Cardiac muscle cell (in vitro differentiated cells and primary cell): Measurements from ENCODE around the gene RFNG. TPM values are rescaled to one million over a fixed set of nuclear protein-coding genes. Genes with fewer than 3 reads are reported as not detected.

Experiments used
- DNase-seq, 2 donors: peaks; one replicate each; pipeline versions ENCODE4 v3.0.0 to v3.0.0-alpha.2; 2010 to 2017; ENCODE audit warnings: low read depth in 1 of 2, low spot score in 1 of 2
- H3K27ac ChIP-seq: fragments of 200-600 bp; sonication (generic); 2 replicates; pipeline ENCODE4 v1.5.1; 2016
- H3K27me3 ChIP-seq: fragments of 200-600 bp; sonication (generic); 2 replicates; pipeline ENCODE4 v1.6.0; 2016; ENCODE audit warnings: control low read depth
- H3K36me3 ChIP-seq: fragments of 200-600 bp; sonication (generic); 2 replicates; pipeline ENCODE4 v1.5.1; 2016; ENCODE audit warnings: control low read depth
- H3K4me1 ChIP-seq: fragments of 200-600 bp; sonication (generic); 2 replicates; pipeline ENCODE4 v1.8.1; 2017; ENCODE audit warnings: low read depth, mild to moderate bottlenecking, mixed run types
- H3K4me3 ChIP-seq: fragments of 200-600 bp; sonication (generic); 2 replicates; pipeline ENCODE4 v1.5.1; 2016; ENCODE audit warnings: mild to moderate bottlenecking
- H3K9me3 ChIP-seq: fragments of 200-600 bp; sonication (generic); 2 replicates; pipeline ENCODE4 v1.5.1; 2017; ENCODE audit warnings: low read depth, mild to moderate bottlenecking, control low read depth
- CTCF ChIP-seq: IDR thresholded peaks from 2 replicates; pipeline ENCODE4 v1.5.1; 2012; ENCODE audit warnings: low read depth, mild to moderate bottlenecking, low read length
- polyA plus RNA-seq: library from polyadenylated mRNA; unstranded; fragments of >200 nt; fragmentation: Nextera tagmentation; extraction: Ambion mirVana; gene quantifications from 2 replicates; pipeline ENCODE4 v1.2.1, GENCODE V29; 2016
- total RNA-seq: library from RNA; depleted of rRNA; stranded (reverse); fragments of >200 nt; gene quantifications from 2 replicates; pipeline ENCODE4 v1.2.3, GENCODE V29; 2016

RFNG gene
- total and polyA plus RNA-seq, 2 experiments from 2014 or later, result 94.6 to 98.3 TPM

DNA sequence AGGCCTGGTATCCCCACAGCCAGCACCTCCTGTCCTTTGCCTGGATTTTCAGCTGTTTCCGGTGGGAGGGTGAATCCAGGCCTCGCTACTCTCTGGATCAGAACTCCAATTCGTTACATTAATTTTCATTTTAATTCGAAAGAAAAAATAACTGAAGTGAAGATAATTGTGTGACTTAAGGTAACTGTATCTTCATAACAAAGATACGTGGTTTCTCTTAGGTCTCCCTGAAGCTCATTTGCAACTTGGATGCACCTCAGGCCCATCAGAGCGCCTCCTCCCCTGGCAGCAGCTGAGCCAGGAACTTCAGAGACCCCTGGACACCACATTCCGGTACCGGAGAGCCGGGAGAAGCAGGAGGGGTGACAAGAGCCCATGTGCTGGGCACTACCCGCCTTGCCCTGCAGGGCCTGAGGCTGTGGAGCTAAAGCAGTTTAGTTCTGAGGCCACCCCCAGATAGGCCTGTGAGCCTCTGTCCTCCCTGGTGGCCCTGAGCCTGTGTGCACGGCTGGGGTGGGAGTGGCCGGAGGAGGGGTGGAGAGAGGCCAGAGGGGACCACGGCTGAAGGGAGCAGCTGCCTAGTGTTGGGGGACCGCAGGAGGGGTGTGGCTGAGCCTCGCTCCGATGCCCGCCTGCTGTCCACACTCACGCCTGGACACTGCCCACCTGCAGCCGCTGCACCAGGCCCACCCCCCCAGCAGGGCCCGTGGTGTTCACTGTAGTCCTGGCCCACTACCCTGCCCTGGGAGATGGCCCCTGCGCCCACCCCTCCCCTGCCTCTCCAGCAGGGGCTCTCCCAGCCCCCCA, 25.4 kb upstream of the RFNG start:
- no peak for DNase-seq
- H3K27ac ChIP-seq, result peak overlapping the region; percentile 51
- H3K4me3 ChIP-seq, result no peak overlapping the region
- peaks cover 27% of the 10 kb centered on the region for H3K36me3 ChIP-seq
- no peaks in the 10 kb centered on the region for H3K27me3 ChIP-seq
- H3K4me1 ChIP-seq, result no peaks in the 10 kb centered on the region
- no peaks in the 10 kb centered on the region for H3K9me3 ChIP-seq
- no peak for TF ChIP-seq CTCF

DNA sequence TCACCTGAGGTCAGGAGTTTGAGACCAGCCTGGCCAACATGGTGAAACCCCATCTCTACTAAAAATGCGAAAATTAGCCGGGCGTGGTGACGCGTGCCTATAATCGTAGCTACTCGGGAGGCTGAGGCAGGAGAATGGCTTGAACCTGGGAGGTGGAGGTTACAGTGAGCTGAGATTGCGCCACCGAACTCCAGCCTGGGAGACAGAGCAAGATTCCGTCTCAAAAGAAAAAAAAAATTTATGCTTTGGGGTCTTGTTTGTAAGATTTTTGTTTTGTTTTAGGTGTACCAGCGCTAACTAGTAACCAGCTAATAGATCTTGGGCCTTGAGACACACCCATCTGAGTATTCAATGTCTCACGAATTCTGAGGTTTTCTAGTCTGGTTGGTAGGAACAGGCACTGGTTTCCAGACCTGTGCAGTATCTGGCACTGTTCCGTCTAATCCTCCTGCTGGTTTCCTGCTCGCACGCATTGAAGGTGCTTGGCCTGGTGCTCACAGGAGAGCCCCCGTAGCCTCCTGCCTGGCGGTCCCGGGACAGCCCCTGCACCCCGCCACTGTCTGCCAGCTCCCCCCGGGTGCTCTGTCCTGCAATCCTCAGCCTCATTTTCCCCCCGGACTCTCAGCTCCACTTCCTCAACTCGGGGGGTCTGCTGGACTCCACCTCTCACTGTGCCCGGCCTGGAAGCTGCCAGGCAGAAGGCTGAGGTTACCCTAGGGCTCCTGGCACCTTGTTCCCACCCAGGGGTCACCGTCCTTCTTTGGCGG, 24.6 kb upstream of the RFNG start:
- Histone ChIP-seq H3K27me3 (no peaks in the 10 kb centered on the region), H3K27ac (no peak overlapping the region), H3K4me3 (no peak overlapping the region), H3K36me3 (peaks cover 22% of the 10 kb centered on the region), H3K4me1 (no peaks in the 10 kb centered on the region), H3K9me3 (no peaks in the 10 kb centered on the region)
- peak in 1 of 2 donors; percentile 8 for DNase-seq
- no peak for TF ChIP-seq CTCF

DNA sequence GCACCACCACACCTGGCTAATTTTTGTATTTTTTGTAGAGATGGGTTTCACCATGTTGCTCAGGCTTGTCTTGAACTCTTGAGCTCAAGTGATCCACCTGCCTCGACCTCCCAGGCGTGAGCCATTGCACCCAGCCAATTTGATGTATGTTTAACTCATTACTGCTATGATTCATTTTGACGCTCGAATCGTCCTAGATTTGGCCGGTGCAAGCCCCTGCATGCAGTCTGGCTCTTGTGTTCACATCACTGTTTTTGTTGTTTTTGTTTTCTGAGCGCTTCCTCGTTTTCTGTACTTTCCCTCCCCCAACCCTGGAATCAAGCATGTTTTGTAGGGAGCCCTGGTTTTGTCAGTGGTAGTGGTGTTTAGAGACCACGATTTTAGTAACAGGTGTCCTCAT, 21.8 kb upstream of the RFNG start:
- Histone ChIP-seq H3K4me1 (no peaks in the 10 kb centered on the region), H3K4me3 (no peak overlapping the region), H3K27me3 (no peaks in the 10 kb centered on the region), H3K27ac (no peak overlapping the region), H3K9me3 (no peaks in the 10 kb centered on the region), H3K36me3 (peaks cover 3% of the 10 kb centered on the region)
- TF ChIP-seq CTCF, result no peak
- DNase-seq, result no peak

DNA sequence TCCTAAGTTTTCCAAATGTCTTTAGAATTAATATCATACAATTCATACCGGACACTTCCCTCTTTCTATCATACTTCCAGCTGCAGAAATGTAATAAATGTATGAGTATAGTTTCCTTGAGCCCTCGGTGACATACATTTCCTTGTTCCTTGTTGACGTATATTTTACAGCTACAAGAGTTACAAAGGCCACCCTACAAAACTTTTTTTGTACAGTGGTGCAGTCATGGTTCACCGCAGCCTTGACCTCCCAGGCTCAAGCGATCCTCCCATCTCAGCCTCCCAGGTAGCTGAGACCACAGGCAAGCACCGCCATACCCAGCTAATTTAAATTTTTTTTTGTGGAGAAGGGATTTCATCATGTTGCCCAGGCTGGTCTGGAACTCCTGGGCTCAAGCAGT, 21.2 kb upstream of the RFNG start:
- H3K27ac ChIP-seq, result no peak overlapping the region
- no peaks in the 10 kb centered on the region for H3K4me1 ChIP-seq
- no peaks in the 10 kb centered on the region for H3K9me3 ChIP-seq
- no peaks in the 10 kb centered on the region for H3K27me3 ChIP-seq
- TF ChIP-seq CTCF, result no peak
- H3K4me3 ChIP-seq, result no peak overlapping the region
- DNase-seq, result no peak
- peaks cover under 1% of the 10 kb centered on the region for H3K36me3 ChIP-seq

DNA sequence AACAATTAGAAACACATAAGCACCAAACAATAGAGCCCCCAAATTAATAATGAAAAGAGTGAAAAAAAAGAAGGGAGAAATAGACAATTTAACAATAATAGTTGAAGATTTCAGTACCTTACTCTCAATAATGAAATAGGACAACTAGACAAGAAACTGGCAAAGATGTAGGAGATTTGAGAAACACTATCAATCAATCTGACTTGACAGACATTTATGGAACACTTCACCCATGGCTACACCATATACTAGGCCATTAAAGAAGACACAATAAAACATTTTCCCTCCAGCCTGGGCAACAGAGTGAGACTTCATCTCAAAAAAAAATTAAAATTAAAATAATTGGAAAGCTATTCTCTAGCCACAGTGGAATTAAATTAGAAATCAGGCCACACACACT, 19.0 kb upstream of the RFNG start:
- Histone ChIP-seq H3K9me3 (no peaks in the 10 kb centered on the region), H3K4me3 (no peak overlapping the region), H3K36me3 (no peaks in the 10 kb centered on the region), H3K27me3 (no peaks in the 10 kb centered on the region), H3K27ac (no peak overlapping the region), H3K4me1 (no peaks in the 10 kb centered on the region)
- no peak for DNase-seq
- no peak for TF ChIP-seq CTCF
